K562 (cell line): ENCODE results near the gene WDR62. TPM values are rescaled to one million over a fixed set of nuclear protein-coding genes. Genes with fewer than 3 reads are reported as not detected.

Source experiments
- ATAC-seq: fragments of 200-7000 bp; cut with Tn5 transposase; 3 replicates; pipeline ENCODE4 v1.9.1; 2020; ENCODE audit warnings: moderate library complexity
- BruUV-seq: library from RNA; stranded (reverse); fragments of 400-500 nt; replicated peaks from 2 replicates; lab custom pipeline; 2021; lab: Mats Ljungman, UMichigan
- CTCF ChIA-PET: fragments of 300-600 bp; formaldehyde crosslinking; extraction: SDS; loops from one replicate; lab custom pipeline; 2021; ENCODE audit warnings: low intra/inter-chr PET ratio; lab: Yijun Ruan, JAX
- POLR2A ChIA-PET: fragments of 300-600, 350-650 bp; sonication (Branson Sonifier 250); formaldehyde crosslinking; extraction: SDS; loops from one replicate; lab custom pipeline; 2021; ENCODE audit warnings: antibody characterized with exemption, inconsistent platforms; lab: Yijun Ruan, JAX
- DNase-seq, 4 experiments: peaks; one replicate each; pipeline versions ENCODE4 v3.0.0 to v3.0.0-alpha.2; 2011 to 2018; ENCODE audit warnings: low spot score in 3 of 4, mixed read lengths in 3 of 4; ENCODE audit errors: extremely low read depth in 1 of 4
- FAIRE-seq: peaks from 2 replicates; lab custom pipeline; 2011; peaks lifted over from hg19 to GRCh38; lab: Jason Lieb, UNC
- H2AFZ ChIP-seq: 2 replicates; pipeline ENCODE4 v1.6.0; 2011; ENCODE audit warnings: low read depth, low read length, control low read depth, inconsistent platforms
- H3K27ac ChIP-seq: fragments of 200-600 bp; 3 replicates; pipeline ENCODE4 v1.8.0; 2011; ENCODE audit warnings: low read depth, mild to moderate bottlenecking, control low read depth, inconsistent platforms, low read length, moderate library complexity, mixed read lengths; ENCODE audit errors: extremely low read depth
- H3K27me3 ChIP-seq, 2 experiments: fragments of 300-600 bp in 1 of 2; 2 replicates in 1 of 2; 3 replicates in 1 of 2; pipeline versions ENCODE4 v1.6.0 to v1.8.0; 2011; ENCODE audit warnings: inconsistent platforms in 2 of 2, low read length in 2 of 2, mild to moderate bottlenecking in 1 of 2, mixed read lengths in 1 of 2, moderate library complexity in 1 of 2; ENCODE audit not compliant: control insufficient read depth in 2 of 2, insufficient read depth in 2 of 2
- H3K36me3 ChIP-seq: fragments of 300-600 bp; 3 replicates; pipeline ENCODE4 v1.8.0; 2011; ENCODE audit warnings: mild to moderate bottlenecking, low read length, inconsistent platforms; ENCODE audit not compliant: control insufficient read depth, insufficient read depth
- H3K4me1 ChIP-seq, 2 experiments: fragments of 200-600 bp in 1 of 2; replicated peaks in 1 of 2; 2 replicates in 1 of 2; 3 replicates in 1 of 2; pipeline versions ENCODE4 v1.5.1 to v1.8.0; 2011; ENCODE audit warnings: inconsistent platforms in 2 of 2, low read length in 2 of 2, mild to moderate bottlenecking in 1 of 2, mixed read lengths in 1 of 2, moderate library complexity in 1 of 2; ENCODE audit not compliant: control insufficient read depth in 2 of 2, insufficient read depth in 2 of 2
- H3K4me2 ChIP-seq: 2 replicates; pipeline ENCODE4 v1.6.1; 2011; ENCODE audit warnings: low read length, control low read depth, inconsistent platforms, mixed read lengths; ENCODE audit not compliant: insufficient read depth
- H3K4me3 ChIP-seq: fragments of 200-600 bp; sonication (generic), shearing (Covaris generic); 2 replicates; pipeline ENCODE4 v1.5.1; 2016; ENCODE audit warnings: control low read depth, inconsistent platforms
- H3K79me2 ChIP-seq: fragments of 200-600 bp; 3 replicates; pipeline ENCODE4 v1.8.0; 2011; ENCODE audit warnings: low read length, inconsistent platforms; ENCODE audit not compliant: control insufficient read depth, insufficient read depth
- H3K9ac ChIP-seq, 2 experiments: 2 replicates each; pipeline versions ENCODE4 v1.6.0 to v1.6.1; 2011; ENCODE audit warnings: low read depth in 2 of 2, low read length in 2 of 2, control low read depth in 1 of 2, inconsistent platforms in 1 of 2, mild to moderate bottlenecking in 1 of 2, mixed read lengths in 1 of 2; ENCODE audit not compliant: insufficient read depth in 1 of 2
- H3K9me1 ChIP-seq: one replicate; pipeline ENCODE4 v1.6.0; 2011; ENCODE audit warnings: inconsistent platforms, mild to moderate bottlenecking, low read length, moderate library complexity; ENCODE audit not compliant: control insufficient read depth, insufficient read depth
- H3K9me3 ChIP-seq: replicated peaks from 2 replicates; pipeline ENCODE4 v1.5.1; 2011; ENCODE audit warnings: low read depth, low read length, inconsistent platforms; ENCODE audit not compliant: control insufficient read depth, insufficient read depth
- H4K20me1 ChIP-seq: replicated peaks from 2 replicates; pipeline ENCODE4 v1.6.1; 2011; ENCODE audit warnings: low read length, inconsistent platforms, mixed read lengths; ENCODE audit not compliant: control insufficient read depth, insufficient read depth
- SRF ChIP-seq, 2 experiments: fragments of 250-450, 450-650 bp in 1 of 2; sonication (Bioruptor Pico) in 1 of 2; sonication (generic) in 1 of 2; formaldehyde crosslinking; IDR thresholded peaks; 2 replicates each; pipeline versions ENCODE4 v1.5.0 to v1.5.1; 2020 to 2022; ENCODE audit warnings: mild to moderate bottlenecking in 1 of 2, missing genetic modification reagents in 1 of 2
- TAF1 ChIP-seq: IDR thresholded peaks from 2 replicates; pipeline ENCODE4 v1.6.1; 2011; ENCODE audit warnings: mild to moderate bottlenecking, low read length, moderate library complexity; ENCODE audit not compliant: insufficient read depth, control insufficient read depth, severe bottlenecking; ENCODE audit errors: extremely low read depth
- THAP7 ChIP-seq: fragments of 250-450 bp; sonication (Bioruptor Pico); IDR thresholded peaks from 2 replicates; pipeline ENCODE4 v1.5.0; 2021
- ZBTB17 ChIP-seq: fragments of 450-650 bp; formaldehyde crosslinking; IDR thresholded peaks from 2 replicates; pipeline ENCODE4 v1.4.0; 2020; ENCODE audit warnings: mild to moderate bottlenecking
- ZBTB40 ChIP-seq, 2 experiments: fragments of 450-650 bp in 1 of 2; sonication (generic) in 1 of 2; formaldehyde crosslinking in 1 of 2; IDR thresholded peaks; 2 replicates each; pipeline versions ENCODE4 v1.7.1 to v1.9.0; 2016 to 2022; ENCODE audit warnings: inconsistent platforms in 1 of 2, mild to moderate bottlenecking in 1 of 2, missing genetic modification reagents in 1 of 2
- ZBTB7A ChIP-seq: IDR thresholded peaks from 2 replicates; pipeline ENCODE4 v1.6.1; 2011; ENCODE audit warnings: low read depth, mild to moderate bottlenecking, low read length, moderate library complexity, borderline replicate concordance; ENCODE audit not compliant: control insufficient read depth
- ZZZ3 ChIP-seq: fragments of 450-650 bp; IDR thresholded peaks from 2 replicates; pipeline ENCODE4 v1.6.1; 2016; ENCODE audit warnings: antibody characterized with exemption, mild to moderate bottlenecking, moderate library complexity
- WGBS: fragments of 100-300 bp; shearing (Covaris generic); methylation state at CpG from one replicate; pipeline ENCODE4 v1.1.6; 2016; ENCODE audit warnings: low coverage, mixed read lengths; ENCODE audit not compliant: insufficient coverage; ENCODE audit errors: missing lambda C conversion rate; 5-methylcytosine and 5-hydroxymethylcytosine counted together
- in situ Hi-C: fragments of 300-500 bp; cut with MboI; formaldehyde crosslinking; loops from 4 replicates; pipeline ENCODE4 v1.15.0; 2018; ENCODE audit warnings: inconsistent platforms, mixed read lengths
- intact Hi-C: fragments of 100-400 bp; cut with micrococcal nuclease; formaldehyde crosslinking; loops from 2 replicates; pipeline ENCODE4 v1.14.2; 2022
- polyA plus RNA-seq, 8 experiments: library from polyadenylated mRNA; depleted of rRNA in 4 of 8; stranded (reverse) in 5 of 8; unstranded in 3 of 8; fragments of >200 nt; fragmentation: Nextera tagmentation in 2 of 8; fragmentation: Illumina TruSeq in 1 of 8; extraction: Ambion mirVana in 2 of 8; extraction: Trizol in 1 of 8; gene quantifications; 2 replicates each; pipeline versions ENCODE4 v1.2.1 to v1.2.3, GENCODE V29; 2011 to 2014; ENCODE audit warnings: inconsistent platforms in 1 of 8, missing spikeins in 1 of 8
- total RNA-seq, 7 experiments: library from RNA; depleted of rRNA in 6 of 7; stranded (reverse); fragments of >200 nt in 6 of 7; fragmentation: Illumina TruSeq in 2 of 7; extraction: Trizol in 2 of 7; gene quantifications; 2 replicates each; pipeline versions ENCODE4 v1.2.1 to v1.2.3, GENCODE V29; 2011 to 2021; ENCODE audit warnings: low replicate concordance in 1 of 7

Gene WDR62
- total and polyA plus RNA-seq, 9 of the 15 experiments (the other 6 are each of a cell fraction or from before 2014, with no cell fraction given): 0.35 to 32.8 (median 14.4) TPM

GRCh38 chr19:36115453-36116343 lies 61.0 kb downstream of the WDR62 start, which contains the start of gene TBCB:
Gene TBCB, plus strand, starts transcription at chr19:36115468. Its CDS starts 93 bp downstream, at chr19:36115561.
- DNase-seq: peak; percentile 82 to 94 (median 92)
- in situ Hi-C loops (no loop called here), intact Hi-C loops (loop anchor here (1.0 to 10.0 kb wide), 3 partner anchors 23 to 121 kb away; partner anchors contain the start of gene SDHAF1)
- Histone ChIP-seq H3K9me3 (no peaks in the 10 kb centered on the region), H3K27me3 (no peaks in the 10 kb centered on the region), H3K9ac (peak within 1 kb of the TSS; percentile 73 to 91), H2AFZ (peak within 1 kb of the TSS; percentile 97), H3K36me3 (peaks cover 24% of the 10 kb centered on the region; the same call in 2 of the 3 replicates), H3K9me1 (no peaks in the 10 kb centered on the region), H3K4me2 (peak within 1 kb of the TSS; percentile 96), H4K20me1 (no peaks in the 10 kb centered on the region; the same call in 1 of the 2 replicates), H3K4me3 (peak within 1 kb of the TSS; percentile 62), H3K79me2 (peaks cover 14% of the 10 kb centered on the region), H3K27ac (peak within 1 kb of the TSS; percentile 74), H3K4me1 (peaks cover 5 to 42% of the 10 kb centered on the region in 2 experiments; a peak in 3 of 5 replicates)
- 3% methylated on average over 30 of the region's 59 CpGs for WGBS
- ChIA-PET POLR2A (interaction anchor here (0.6 to 1.5 kb wide), 7 partner anchors 10 to 102 kb away, joined by 3 to 6 read pairs (median 3); partner anchors contain the start of gene ALKBH6), CTCF (no interaction called here)
- no peak for FAIRE-seq
- peak; percentile 68 for ATAC-seq
- TSS peak; percentile 60 for BruUV-seq
- TF ChIP-seq ZZZ3: no peak
- no peak for TF ChIP-seq ZBTB17
- peak; percentile 40 for TF ChIP-seq TAF1
- TF ChIP-seq ZBTB40 (IDR thresholded peaks at IDR 0.05): no peak
- no peak for TF ChIP-seq ZBTB40 (CRISPR knock-in tag; IDR thresholded peaks at IDR 0.05)
- TF ChIP-seq SRF (CRISPR knock-in tag; IDR thresholded peaks at IDR 0.05): 0 out of 4 replicates have a peak, but pooled peaks of 1 of the 2 experiments have one; percentile 17
- no peak for TF ChIP-seq THAP7 (CRISPR knock-in tag)
- TF ChIP-seq ZBTB7A: peak; percentile 30; the same call in 1 of the 2 replicates
